ENCODE data around the gene ABCA12.

- TF ChIP-seq CTCF (IDR thresholded peaks at IDR 0.05) (no peak), POLR2A (IDR thresholded peaks at IDR 0.05) (no peak), POLR2AphosphoS5 (IDR thresholded peaks at IDR 0.05) (no peak)
These were observed 142.3 kb downstream of the ABCA12 start for GRCh38 chr2:214995926-214996670.
